Measurements from ENCODE around the gene CATSPERD. TPM values are rescaled to one million over a fixed set of nuclear protein-coding genes. Genes with fewer than 3 reads are reported as not detected.

Gene CATSPERD
- total and polyA plus RNA-seq, 2 of the 4 experiments (the other 2 are of a cell fraction): not detected

- intact Hi-C loops (cut with micrococcal nuclease): no loop called here
- ATAC-seq (ENCODE audit: low read depth): no peak
- no peak overlapping the region for H2BK5ac ChIP-seq (ENCODE audit: low read depth, low read length, poor library complexity, severe bottlenecking)
- peak overlapping the region; percentile 94 for H2AK9ac ChIP-seq (replicated peaks; ENCODE audit: low read depth, low read length, poor library complexity)
- no peak overlapping the region for H4K5ac ChIP-seq (ENCODE audit: low read depth, low read length)
- H3K4ac ChIP-seq (ENCODE audit: low read depth, low read length): peak overlapping the region; percentile 50
- peak overlapping the region; percentile 59 for H3K4me3 ChIP-seq (ENCODE audit: insufficient read depth, low read depth, low read length)
- POLR2A ChIA-PET (ENCODE audit: unreplicated experiment): no interaction called here
- TF ChIP-seq, protein P1, sequence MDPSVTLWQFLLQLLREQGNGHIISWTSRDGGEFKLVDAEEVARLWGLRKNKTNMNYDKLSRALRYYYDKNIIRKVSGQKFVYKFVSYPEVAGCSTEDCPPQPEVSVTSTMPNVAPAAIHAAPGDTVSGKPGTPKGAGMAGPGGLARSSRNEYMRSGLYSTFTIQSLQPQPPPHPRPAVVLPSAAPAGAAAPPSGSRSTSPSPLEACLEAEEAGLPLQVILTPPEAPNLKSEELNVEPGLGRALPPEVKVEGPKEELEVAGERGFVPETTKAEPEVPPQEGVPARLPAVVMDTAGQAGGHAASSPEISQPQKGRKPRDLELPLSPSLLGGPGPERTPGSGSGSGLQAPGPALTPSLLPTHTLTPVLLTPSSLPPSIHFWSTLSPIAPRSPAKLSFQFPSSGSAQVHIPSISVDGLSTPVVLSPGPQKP (IDR thresholded peaks at IDR 0.05; ENCODE audit: borderline replicate concordance, low read depth, low read length): no peak
- TF ChIP-seq RFX5 (IDR thresholded peaks at IDR 0.05; ENCODE audit: low read depth, low read length): no peak
- no peak for TF ChIP-seq BHLHE40 (IDR thresholded peaks at IDR 0.05; ENCODE audit: low read depth, low read length)
- no peak for TF ChIP-seq RCOR1 (IDR thresholded peaks at IDR 0.05; ENCODE audit: insufficient replicate concordance, low read length)
- TF ChIP-seq MAZ (IDR thresholded peaks at IDR 0.05; ENCODE audit: borderline replicate concordance, low read depth, low read length): no peak
- no peak for TF ChIP-seq CEBPB (IDR thresholded peaks at IDR 0.05; ENCODE audit: low read depth, low read length)
- no peaks in the 10 kb centered on the region; the same call in 1 of the 2 replicates for H4K20me1 ChIP-seq (ENCODE audit: insufficient read depth, low read length)
- H3K27me3 ChIP-seq (ENCODE audit: control insufficient read depth, insufficient read depth, low read length): no peaks in the 10 kb centered on the region
- no peak overlapping the region; the same call in 1 of the 2 replicates for H3K18ac ChIP-seq (ENCODE audit: low read depth, low read length)
- peaks cover 7% of the 10 kb centered on the region for H3K4me1 ChIP-seq (ENCODE audit: control insufficient read depth, insufficient read depth, low read length)
- H3K4me2 ChIP-seq (ENCODE audit: low read depth, low read length): peak overlapping the region; percentile 72
- H2BK120ac ChIP-seq (ENCODE audit: low read depth, low read length): no peak overlapping the region
- peak overlapping the region; percentile 65 for H3K14ac ChIP-seq (replicated peaks; ENCODE audit: low read depth, low read length)
- in situ Hi-C loops (cut with MboI; ENCODE audit: low sequenced_read_pairs): no loop called here
- peaks cover 15 to 19% of the 10 kb centered on the region in 2 experiments; a peak in 3 of 4 replicates for H3K79me1 ChIP-seq (ENCODE audit: low read depth in 1 of 2, low read length in 2 of 2)
- BruUV-seq (replicated peaks): no TSS peak
- no peaks in the 10 kb centered on the region for H3K36me3 ChIP-seq (ENCODE audit: control insufficient read depth, insufficient read depth, low read length)
- CTCF ChIA-PET: no interaction called here
- dilution Hi-C loops (cut with HindIII; ENCODE audit: low sequenced_read_pairs, unreplicated experiment): no loop called here
- H3K23ac ChIP-seq (ENCODE audit: low read depth, low read length): peak overlapping the region; percentile 70
- H3K27ac ChIP-seq (ENCODE audit: insufficient read depth, low read length): no peak overlapping the region
- H3K9me1 ChIP-seq (ENCODE audit: insufficient read depth, low read length): peaks cover 3% of the 10 kb centered on the region; the same call in 1 of the 2 replicates
- H4K91ac ChIP-seq (ENCODE audit: insufficient read depth, low read depth, low read length): peak overlapping the region; percentile 20; the same call in 1 of the 2 replicates
- H3K9me3 ChIP-seq (ENCODE audit: control insufficient read depth, insufficient read depth, low read length): no peaks in the 10 kb centered on the region
- peak overlapping the region; percentile 36 for H3K9ac ChIP-seq (ENCODE audit: low read depth, low read length)
- H2BK15ac ChIP-seq (ENCODE audit: low read depth, low read length): no peak overlapping the region
- H2AK5ac ChIP-seq (ENCODE audit: low read depth, low read length): peak overlapping the region; percentile 75
- peak overlapping the region; percentile 97 for H2AFZ ChIP-seq (replicated peaks; ENCODE audit: low read length, poor library complexity)
- 65 to 100% methylated on average over 1 to 10 of the region's 17 CpGs for WGBS, 2 experiments (ENCODE audit: extremely low coverage in 2 of 2, insufficient read length in 1 of 2)
- no peak overlapping the region for H3K56ac ChIP-seq (ENCODE audit: extremely low read depth, insufficient read depth, low read length)
- DNase-seq: no peak
- no peak overlapping the region for H2BK20ac ChIP-seq (ENCODE audit: low read depth, low read length)
- peak overlapping the region; percentile 56 to 68; a peak in 2 of 4 replicates for H4K8ac ChIP-seq (ENCODE audit: low read depth in 2 of 2, low read length in 2 of 2)
Measured at GRCh38 chr19:5681391-5682106, 38.9 kb upstream of the CATSPERD start.
